GM21526 (cell line): ENCODE measurements around the gene XRCC5.
"Not testable (repeated sequence)": the region's sequence is repeated elsewhere in the genome, so short reads cannot be mapped to it uniquely, and the experiment has no call there.

Experiments
- ATAC-seq: cut with Tn5 transposase; IDR thresholded peaks from one replicate; pipeline ENCODE4 v1.9.1; 2021; ENCODE audit warnings: moderate library complexity; ENCODE audit not compliant: unreplicated experiment, low FRiP score

The XRCC5 gene

DNA sequence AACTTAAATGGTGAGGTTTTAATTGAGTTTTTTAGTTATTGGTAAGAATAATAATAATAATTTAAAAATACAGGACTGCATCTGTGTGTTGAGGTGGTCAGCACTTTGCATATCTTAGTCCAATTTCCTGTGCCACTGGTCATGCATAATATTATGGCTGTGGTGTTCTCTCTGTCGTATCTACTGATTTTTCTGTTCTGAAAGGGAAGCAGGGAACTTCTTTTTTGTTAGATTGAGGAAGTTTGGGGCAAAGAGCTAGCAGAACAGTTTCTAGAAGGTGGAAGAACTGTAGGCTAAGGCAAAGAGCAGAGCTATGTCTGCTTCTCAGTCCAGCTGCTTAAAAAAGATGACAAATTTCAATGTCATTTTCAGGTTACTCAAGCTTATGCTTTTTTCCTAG is 74.3 kb downstream of the XRCC5 start:
- ATAC-seq = no peak

DNA sequence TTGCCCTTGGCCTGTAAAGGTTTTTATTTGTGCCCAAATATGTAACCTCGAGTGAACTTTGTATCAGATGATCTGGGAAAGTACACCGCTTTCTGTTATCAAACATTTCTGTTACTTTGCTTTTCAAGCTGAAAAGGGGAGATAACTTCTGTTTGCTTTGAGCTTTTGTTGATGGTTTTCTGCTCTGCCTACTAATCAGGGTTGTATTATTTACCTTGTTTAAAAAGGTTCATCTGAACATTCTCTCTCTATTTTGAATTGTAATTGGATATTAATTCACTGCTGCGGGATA is 79.4 kb downstream of the XRCC5 start:
- no peak for ATAC-seq

DNA sequence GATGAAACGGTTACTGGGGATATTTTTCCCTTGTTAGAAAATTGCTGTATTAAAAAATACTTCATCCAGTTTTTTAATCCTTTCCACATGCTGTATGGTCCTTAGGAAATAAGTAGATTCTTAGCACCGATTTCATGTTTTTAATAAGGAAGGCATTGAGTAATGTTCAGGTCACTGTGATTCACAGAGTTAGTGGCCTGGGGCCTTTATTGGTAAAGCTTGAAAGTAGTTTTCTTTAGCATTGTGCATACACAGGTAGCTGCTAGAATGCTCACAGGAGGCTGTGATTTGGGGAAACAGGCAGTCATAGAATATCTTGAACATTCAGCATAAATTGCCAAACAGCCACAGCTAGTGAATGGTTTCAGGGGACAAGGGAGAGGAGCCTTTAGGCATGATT is 79.8 kb downstream of the XRCC5 start:
- ATAC-seq = no peak

DNA sequence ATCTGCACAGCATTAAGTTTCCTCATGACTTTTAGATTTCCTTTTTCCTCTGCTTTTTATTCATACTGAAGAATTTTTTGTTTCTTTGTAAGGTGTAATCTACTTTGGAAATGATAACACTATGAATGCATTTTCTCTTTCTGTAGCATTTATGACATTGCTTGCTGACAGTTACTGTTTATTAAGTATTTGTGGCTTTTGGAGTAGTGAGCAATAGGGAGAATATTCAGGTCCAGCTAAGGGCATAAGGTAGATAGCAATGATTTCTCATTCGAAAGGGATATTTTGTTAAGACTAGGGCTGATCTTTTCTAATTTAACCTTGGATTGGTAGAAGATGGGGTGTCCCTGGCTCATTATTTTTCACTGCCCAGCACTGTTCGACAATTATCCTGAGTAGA is 80.3 kb downstream of the XRCC5 start:
- no peak for ATAC-seq

DNA sequence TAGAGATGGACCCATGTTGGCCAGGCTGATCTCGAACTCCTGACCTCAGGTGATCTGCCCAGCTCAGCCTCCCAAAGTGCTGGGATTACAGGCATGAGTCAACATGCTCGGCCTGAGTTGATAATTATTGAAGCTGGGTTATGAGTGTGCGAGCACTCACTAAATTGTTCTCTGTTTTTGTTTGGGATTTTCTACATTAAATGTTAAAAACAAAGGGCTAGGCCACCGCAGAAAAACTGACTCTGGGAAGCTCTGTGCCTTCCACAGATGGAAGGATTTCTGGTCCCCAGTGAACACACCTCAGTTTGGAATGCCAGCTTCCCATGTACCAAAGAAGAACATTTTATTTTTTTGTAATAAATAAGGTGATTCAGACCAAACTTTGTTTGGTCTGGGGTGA is 83.0 kb downstream of the XRCC5 start:
- ATAC-seq = no peak

DNA sequence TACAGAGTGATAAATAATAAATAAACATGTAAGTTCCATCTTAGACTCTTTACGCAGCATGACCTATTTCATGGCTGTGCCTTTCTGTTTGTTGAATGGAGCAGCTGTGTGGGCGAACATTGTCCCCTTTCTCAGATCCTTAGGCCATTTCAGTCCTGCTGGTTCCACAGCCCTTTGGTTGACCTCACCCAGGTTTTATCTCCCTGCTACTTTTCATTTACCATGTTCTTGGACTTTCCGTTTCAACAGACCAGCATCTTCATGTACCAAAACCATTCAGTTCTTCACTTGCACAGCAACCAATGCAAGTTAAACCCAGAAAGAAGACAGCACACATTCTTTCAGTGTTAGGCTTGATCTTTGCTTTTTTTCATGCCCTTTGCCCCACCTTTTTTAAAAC is 83.8 kb downstream of the XRCC5 start:
- no peak for ATAC-seq

DNA sequence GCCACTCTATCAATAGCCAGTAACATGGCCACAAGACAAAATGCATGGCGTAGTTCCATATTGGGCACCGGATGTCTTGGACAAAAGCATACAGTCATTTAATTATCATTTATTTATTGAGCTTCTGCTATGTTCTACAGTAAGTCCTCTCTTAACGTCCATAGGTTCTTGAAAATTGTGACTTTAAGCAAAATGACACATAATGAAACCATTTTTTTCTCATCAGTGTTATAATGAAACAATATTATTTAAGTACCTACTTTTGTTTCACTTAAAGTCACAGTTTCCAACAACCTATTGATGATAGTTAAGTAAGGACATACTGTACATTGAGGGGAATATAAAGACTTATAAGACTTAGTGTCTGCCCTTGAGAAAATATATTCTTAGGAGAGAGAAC is 84.9 kb downstream of the XRCC5 start:
- ATAC-seq = no peak

DNA sequence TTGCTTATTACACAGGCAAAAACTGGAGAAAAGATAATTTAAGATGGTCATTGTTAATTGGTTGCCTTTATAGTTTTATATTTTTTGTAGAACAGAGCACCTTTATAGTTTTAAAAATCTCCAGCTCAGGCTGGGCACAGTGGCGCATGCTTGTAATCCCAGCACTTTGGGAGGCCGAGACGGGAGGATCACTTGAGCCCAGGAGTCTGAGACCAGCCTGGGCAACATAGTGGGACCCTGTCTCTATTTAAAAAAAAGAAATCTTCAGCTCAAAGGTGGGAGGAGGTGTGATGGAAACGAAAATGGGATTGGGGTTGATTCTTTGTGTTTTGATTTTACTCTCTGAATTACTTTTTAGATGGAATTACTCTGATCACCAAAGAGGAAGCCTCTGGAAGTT is 85.4 kb downstream of the XRCC5 start:
- no peak for ATAC-seq

DNA sequence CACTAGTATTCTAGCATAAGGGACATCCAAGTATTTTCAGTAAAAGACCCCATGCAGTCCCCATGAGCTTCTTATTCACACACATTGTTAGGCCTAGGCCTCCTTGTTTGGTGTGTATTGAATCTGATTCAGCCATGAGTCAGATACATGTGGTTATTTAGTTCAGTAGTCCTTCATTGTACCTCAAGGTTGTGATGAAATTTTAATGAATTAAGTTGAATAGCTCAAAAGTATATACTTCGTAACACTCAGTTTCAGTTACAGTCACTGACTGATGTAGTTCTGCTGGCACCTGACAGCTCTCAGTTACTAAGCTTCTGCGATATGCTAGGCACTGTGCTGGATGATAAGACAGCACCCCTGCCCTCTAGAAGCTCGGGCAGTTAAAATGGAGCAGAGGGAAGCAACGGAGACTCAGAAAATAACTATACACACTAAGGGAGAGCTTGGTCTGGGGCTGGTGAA is 86.4 kb downstream of the XRCC5 start:
- ATAC-seq = no peak

DNA sequence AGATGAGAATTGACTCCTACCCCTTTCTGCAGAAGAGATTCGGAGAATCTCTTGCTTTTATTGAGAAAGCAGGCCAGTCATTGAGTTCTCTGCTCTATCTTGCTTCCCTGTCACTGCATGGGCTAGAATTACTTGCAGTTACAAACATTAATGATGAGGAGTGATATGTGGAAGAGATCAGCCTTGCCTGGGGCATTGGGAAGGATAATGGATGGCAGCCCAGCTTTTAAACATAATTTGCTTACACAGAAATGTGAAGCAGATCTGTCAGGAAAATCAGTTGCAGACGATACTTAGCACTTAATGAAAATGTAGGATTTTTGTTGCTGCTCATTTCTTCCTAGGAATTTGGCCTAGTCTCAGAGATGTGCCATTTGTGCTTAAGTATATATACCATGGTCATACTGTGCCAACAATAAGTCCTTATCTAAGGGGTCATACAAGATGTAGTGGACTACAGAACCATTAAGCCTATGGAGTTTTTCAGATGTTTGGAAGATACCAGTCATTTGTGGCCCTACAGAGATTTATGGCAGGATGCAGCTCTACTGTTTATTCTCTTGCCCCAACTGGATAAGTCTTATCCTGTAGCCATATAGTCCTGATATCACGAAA is 92.7 kb downstream of the XRCC5 start:
- ATAC-seq = no peak

DNA sequence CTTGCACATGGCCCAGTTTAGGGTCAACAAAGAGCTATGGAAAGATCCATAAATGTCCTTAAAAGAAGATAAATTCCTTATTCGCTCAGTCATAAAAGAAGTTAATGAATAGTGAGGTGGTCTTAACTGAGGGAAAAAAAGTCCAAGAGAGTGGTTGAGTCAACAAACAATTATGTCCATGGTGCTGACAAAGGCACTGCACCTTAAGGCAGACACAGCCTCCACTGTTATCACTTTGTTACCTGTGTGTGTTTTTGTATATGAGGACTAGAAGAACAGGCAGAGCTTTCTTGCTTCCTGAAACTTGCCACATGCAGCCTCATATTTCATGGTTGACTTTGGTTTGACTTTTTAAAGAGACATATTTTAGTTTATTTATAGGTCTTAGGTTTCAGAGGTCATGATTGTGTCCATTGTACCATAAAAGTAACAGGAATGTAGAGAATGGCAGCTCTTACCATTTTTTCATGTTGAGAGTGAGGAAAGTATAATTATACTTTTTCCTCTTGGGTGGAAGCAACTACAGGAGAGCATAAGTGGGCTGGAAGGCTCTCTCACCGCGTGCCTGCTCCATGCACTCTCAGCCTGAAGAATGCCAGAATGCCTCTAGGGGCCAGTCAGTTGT is 93.6 kb downstream of the XRCC5 start:
- ATAC-seq = no peak

DNA sequence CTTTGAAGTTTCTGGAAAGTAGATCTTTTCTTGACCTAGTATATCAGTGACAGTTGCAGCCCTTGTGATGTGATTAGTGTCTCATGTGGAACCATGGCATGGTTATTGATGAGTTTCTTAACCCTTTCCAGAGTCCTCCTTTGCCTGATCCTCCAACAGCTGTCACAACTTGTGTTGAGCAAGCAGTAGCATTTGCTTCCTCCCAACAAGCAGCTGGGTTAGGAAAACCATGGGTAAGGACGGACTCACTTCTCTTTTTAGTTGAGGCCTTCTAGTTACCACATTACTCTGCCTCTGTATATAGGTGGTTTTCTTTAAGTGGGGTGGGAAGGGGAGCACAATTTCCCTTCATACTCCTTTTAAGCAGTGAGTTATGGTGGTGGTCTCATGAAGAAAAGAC is 96.3 kb downstream of the XRCC5 start:
- peak; percentile 10 for ATAC-seq

DNA sequence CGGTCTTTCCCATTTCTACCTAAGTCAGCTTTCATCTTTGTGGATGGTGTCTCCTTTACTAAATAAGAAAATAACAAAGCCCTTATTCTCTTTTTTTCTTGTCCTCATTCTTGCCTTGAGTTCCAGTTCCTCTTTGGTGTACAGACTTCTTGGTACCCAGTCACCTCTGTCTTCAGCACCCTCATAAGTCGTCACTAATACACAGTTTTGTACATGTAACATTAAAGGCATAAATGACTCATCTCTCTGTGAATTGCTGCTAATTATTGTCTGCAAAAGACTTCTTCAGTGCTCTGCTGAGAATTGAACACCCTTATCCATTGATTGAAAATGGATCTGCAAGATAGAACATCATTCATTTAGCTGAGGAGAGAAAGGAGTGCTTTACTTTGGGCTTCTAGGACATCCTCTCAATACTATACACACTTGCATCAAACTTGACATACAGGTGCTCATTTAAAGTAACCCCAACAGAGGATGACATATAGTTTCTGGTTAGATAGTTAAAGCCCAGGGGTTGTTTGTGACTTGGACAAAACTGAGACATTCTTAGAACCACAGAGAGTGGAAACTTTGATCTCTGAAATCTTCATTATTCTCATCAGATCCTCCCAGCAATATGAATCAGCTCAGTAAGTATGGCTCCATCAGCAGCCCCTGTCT is 97.0 kb downstream of the XRCC5 start:
- ATAC-seq = peak; percentile 67

DNA sequence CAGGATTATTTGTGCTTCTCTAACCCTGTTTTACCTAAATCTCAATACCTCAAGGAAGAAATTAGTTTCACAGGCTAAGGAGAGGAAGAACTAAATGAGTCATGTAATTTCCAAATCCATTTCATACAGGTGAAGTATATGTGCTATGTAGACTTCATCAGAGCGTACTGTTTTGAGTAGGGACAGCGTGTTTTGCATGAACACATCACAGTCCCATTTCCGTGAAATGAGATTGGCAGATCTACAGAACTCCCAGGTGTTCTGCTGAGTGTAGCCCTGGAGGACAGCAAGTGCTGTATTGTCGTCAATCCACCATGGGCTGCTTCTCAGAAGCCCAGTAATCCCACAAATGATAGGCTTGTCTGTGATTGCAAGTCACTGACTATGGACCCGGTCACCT is 97.7 kb downstream of the XRCC5 start:
- ATAC-seq = no peak

DNA sequence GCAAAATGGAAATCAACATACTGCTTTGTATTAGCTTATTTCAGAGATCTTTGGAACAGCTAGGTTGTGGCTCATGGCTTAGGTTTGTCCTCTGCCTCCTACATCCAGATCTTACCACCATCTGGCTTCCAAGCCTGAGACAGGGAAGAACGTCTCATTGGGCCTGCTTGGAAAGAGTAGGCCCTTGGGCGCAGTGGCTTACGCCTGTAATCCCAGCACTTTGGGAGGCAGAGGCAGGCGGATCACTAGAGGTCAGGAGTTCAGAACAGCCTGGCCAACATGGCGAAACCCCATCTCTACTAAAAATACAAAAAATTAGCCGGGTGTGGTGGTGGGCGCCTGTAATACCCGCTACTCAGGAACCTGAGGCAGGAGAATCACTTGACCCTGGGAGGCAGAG is 99.5 kb downstream of the XRCC5 start:
- not testable (repeated sequence) for ATAC-seq

DNA sequence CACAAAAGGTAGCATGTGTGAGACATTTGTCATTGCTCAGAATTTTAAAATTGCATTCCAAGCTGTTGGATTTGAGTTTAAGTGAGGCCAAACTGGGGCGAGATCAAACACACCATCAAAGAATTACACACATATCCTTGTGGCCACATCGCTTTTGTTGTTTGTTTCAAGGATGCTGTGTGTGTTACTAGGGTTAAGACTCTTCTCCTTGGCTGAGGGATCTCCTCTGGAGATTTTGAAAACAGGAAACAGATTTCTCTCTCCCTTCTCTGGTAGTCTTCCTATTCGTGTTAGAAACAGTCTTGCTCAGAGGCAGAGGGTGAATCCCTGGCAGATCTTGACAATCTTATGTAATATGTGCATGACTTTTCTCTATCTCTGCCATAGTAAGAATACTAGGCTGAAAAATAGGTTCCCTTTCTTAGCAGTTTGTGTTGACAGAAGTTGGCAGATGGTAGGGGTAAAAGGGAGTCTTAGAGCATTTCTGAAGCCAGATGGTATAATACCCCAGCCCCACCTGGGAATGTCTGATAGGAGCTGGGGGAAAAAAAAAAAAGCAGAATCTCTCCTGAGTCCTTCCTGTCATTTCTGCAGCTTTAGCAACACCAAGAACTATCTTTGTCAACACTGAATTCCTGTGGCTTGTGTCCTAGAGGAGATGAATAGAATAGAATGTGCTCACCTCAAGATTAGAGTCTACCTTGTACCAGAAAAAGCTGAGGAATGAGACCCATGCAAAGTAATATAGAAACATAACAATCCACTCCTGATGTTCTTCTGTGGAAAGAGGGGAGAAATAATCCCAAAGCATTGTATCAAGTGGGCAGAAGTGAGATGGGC is 101.8 kb downstream of the XRCC5 start:
- no peak for ATAC-seq

DNA sequence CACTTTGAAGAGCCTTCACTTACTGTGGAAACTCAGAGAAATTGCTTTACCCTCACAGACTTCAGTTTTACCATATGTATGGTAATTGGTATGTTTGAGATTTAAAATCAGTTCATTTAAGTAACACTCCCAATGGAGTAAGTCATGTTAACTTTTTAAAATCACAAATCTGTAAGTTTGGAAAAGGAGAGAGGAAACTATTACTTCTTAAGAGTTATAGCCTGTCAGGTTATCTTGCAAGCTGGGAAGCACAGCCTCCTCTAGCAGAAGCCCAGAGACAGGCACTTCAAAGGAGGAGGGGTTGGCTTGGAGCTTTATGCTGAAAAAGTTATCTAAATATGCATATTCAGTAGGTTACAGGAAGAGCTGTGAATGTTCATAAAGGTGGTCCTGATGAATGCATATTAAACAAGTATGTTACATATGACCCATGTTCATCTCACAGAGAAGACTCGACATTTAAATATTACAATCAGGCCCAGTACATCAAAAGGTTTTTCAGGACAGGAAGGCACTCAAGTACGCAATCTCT is 102.5 kb downstream of the XRCC5 start:
- no peak for ATAC-seq

DNA sequence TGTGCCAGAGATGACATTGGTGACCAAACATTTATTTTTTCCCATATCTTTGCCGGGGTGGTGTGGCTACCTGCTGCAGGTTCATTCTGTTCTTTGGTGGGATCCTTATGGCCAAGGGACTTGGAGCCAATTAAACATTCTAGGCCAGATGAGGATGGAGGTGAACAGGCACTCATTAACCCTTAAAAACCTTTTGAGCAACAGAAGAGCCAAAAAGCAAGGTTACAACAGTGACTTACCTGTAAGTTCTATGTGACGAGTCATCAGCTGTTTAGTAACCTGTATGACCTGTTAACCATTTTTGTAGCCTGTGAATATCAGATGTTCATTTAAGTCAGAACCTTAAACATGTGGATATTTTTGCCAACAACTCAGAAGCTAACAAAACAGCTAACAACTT is 105.6 kb downstream of the XRCC5 start:
- no peak for ATAC-seq

DNA sequence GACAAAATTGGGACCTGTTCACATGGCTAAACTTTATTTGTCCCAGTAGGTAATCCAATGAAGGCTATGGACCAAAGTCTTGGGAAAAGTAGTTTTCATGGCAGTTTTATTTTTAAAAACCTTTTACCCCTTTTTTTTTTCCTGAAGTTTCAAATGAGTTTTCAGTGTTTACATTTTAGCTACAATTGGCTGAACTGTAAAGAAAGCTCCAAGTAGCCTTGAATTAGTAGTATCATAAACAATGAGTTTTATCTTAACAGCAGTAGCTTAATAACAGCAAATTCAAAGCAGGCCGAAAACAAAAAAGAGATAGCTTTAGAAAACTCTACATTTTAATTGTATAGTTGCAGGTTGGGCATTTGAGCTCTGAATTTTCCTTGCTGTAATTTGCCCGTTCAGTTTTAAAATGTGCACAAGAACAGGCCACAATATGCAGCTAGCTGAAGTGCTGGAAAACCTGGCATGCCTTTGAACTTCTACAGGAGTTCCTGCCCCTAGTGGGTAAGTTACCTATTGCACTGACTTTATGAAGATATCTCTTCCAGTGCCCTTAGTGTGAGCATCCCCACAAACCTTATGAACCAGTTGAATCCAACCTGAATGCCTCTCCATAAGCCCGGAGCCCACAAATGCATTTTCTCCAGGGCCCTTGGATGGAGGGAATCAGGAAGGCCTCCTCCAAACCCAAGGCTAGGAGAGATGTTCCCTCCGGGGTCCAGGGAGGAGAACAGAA is 106.7 kb downstream of the XRCC5 start:
- no peak for ATAC-seq
